Ishikawa (cell line): ENCODE measurements around the gene PSMD5.

Experiments used
- CEBPB ChIP-seq: IDR thresholded peaks from 2 replicates; pipeline ENCODE4 v1.6.1; 2012
- CREB1 ChIP-seq: IDR thresholded peaks from 2 replicates; pipeline ENCODE4 v1.6.1; 2012; ENCODE audit warnings: low read depth
- EGR1 ChIP-seq: IDR thresholded peaks from 2 replicates; pipeline ENCODE4 v1.6.1; 2012
- EP300 ChIP-seq: IDR thresholded peaks from 2 replicates; pipeline ENCODE4 v1.6.1; 2012; ENCODE audit warnings: borderline replicate concordance
- FOXM1 ChIP-seq: IDR thresholded peaks from 2 replicates; pipeline ENCODE4 v1.6.1; 2012; ENCODE audit warnings: low read depth, borderline replicate concordance
- NFIC ChIP-seq: IDR thresholded peaks from 2 replicates; pipeline ENCODE4 v1.6.1; 2012
- RAD21 ChIP-seq: IDR thresholded peaks from 2 replicates; pipeline ENCODE4 v1.6.1; 2012; ENCODE audit warnings: low read depth
- TAF1 ChIP-seq: IDR thresholded peaks from 2 replicates; pipeline ENCODE4 v1.6.1; 2012; ENCODE audit warnings: low read depth, mild to moderate bottlenecking
- TCF12 ChIP-seq: IDR thresholded peaks from 2 replicates; pipeline ENCODE4 v1.6.1; 2012; ENCODE audit warnings: low read depth
- TEAD4 ChIP-seq: IDR thresholded peaks from 2 replicates; pipeline ENCODE4 v1.6.1; 2012
- YY1 ChIP-seq: IDR thresholded peaks from 2 replicates; pipeline ENCODE4 v1.6.1; 2012; ENCODE audit warnings: low read depth
- ZBTB7A ChIP-seq: IDR thresholded peaks from 2 replicates; pipeline ENCODE4 v1.6.1; 2012; ENCODE audit warnings: low read depth
- TF ChIP-seq, protein P1 (sequence below): IDR thresholded peaks from 2 replicates; pipeline ENCODE4 v1.6.1; 2012
- TF ChIP-seq, protein P2 (sequence below): IDR thresholded peaks from 2 replicates; pipeline ENCODE4 v1.6.1; 2012; ENCODE audit warnings: low read depth, mild to moderate bottlenecking
- TF ChIP-seq, protein P3 (sequence below): IDR thresholded peaks from 2 replicates; pipeline ENCODE4 v1.6.1; 2012

PSMD5 gene

DNA sequence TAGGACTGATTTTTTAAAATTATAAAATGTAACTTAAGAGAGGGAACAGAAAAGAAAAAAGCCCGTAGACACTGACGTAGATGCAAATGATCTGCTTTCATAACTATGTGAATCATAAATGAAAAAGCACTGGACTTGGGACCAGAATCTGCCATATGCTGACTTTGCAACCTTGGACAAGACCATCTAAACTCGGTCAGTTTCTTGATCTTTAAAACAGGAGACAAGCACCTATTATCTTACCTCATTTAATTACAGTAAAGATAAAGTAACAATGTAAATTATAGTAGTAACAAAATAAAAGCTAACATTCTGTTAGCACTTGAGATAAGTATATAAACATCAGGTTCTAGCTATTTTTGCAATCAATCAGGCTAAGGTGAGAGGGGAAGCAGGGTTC is 69.5 kb downstream of the PSMD5 start:
- TF ChIP-seq EGR1 (no peak), TAF1 (no peak), CREB1 (no peak), TCF12 (no peak), YY1 (no peak), CEBPB (no peak), TEAD4 (no peak), NFIC (no peak), ZBTB7A (no peak), EP300 (no peak), FOXM1 (no peak), RAD21 (no peak)
- TF ChIP-seq, protein P1, sequence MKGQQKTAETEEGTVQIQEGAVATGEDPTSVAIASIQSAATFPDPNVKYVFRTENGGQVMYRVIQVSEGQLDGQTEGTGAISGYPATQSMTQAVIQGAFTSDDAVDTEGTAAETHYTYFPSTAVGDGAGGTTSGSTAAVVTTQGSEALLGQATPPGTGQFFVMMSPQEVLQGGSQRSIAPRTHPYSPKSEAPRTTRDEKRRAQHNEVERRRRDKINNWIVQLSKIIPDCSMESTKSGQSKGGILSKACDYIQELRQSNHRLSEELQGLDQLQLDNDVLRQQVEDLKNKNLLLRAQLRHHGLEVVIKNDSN = no peak
- TF ChIP-seq, protein P2, sequence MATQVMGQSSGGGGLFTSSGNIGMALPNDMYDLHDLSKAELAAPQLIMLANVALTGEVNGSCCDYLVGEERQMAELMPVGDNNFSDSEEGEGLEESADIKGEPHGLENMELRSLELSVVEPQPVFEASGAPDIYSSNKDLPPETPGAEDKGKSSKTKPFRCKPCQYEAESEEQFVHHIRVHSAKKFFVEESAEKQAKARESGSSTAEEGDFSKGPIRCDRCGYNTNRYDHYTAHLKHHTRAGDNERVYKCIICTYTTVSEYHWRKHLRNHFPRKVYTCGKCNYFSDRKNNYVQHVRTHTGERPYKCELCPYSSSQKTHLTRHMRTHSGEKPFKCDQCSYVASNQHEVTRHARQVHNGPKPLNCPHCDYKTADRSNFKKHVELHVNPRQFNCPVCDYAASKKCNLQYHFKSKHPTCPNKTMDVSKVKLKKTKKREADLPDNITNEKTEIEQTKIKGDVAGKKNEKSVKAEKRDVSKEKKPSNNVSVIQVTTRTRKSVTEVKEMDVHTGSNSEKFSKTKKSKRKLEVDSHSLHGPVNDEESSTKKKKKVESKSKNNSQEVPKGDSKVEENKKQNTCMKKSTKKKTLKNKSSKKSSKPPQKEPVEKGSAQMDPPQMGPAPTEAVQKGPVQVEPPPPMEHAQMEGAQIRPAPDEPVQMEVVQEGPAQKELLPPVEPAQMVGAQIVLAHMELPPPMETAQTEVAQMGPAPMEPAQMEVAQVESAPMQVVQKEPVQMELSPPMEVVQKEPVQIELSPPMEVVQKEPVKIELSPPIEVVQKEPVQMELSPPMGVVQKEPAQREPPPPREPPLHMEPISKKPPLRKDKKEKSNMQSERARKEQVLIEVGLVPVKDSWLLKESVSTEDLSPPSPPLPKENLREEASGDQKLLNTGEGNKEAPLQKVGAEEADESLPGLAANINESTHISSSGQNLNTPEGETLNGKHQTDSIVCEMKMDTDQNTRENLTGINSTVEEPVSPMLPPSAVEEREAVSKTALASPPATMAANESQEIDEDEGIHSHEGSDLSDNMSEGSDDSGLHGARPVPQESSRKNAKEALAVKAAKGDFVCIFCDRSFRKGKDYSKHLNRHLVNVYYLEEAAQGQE = no peak
- TF ChIP-seq, protein P3, sequence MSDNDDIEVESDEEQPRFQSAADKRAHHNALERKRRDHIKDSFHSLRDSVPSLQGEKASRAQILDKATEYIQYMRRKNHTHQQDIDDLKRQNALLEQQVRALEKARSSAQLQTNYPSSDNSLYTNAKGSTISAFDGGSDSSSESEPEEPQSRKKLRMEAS = no peak

DNA sequence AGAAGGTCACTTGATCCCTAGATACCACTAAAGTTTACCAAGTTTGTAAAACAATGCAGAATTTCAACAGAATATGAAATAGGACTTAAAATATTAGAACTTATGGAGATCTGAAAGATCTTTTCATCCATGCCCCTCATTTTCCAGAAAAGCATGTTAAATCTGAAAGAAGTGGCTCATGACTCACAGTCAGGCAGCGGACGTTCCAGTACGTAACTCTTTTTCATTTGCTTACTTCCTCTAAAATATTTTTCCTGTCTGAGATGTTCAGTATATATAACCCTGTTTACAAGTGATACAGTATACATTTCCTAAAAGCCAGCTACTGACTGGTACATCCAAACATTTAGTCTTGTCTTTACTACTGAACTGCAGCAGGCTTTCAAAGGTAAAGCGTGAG is 71.8 kb downstream of the PSMD5 start:
- TF ChIP-seq RAD21 (no peak), ZBTB7A (no peak), TEAD4 (no peak), NFIC (no peak), FOXM1 (no peak), TCF12 (no peak), CREB1 (no peak), YY1 (no peak), EGR1 (no peak), CEBPB (no peak), EP300 (no peak), TAF1 (no peak)
- TF ChIP-seq, protein P2 = no peak
- TF ChIP-seq, protein P1 = no peak
- TF ChIP-seq, protein P3 = no peak

DNA sequence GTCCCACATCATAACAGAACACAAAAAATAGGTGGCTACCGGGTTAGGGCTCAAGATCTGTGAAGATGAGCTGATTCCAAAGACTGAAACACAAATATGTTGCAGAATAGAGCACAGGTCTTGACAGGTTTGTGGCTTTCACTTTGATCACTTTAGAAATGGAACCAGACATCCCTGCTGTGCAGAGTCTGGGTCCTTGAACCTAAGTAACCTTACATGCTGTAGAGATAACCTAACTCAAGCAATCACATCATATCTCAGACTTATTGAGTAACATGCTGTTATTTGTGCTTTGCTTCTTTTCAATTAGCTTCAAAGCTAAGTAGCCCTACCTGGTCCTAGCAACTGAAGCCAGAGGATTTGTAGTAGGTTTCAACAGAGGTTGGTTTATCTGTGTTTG is 73.8 kb downstream of the PSMD5 start:
- TF ChIP-seq CREB1 (no peak), TCF12 (no peak), NFIC (no peak), EGR1 (no peak), CEBPB (no peak), TEAD4 (no peak), EP300 (no peak), FOXM1 (no peak), TAF1 (no peak), YY1 (no peak)
- TF ChIP-seq, protein P2 = no peak
- TF ChIP-seq, protein P3 = no peak
- TF ChIP-seq, protein P1 = no peak

DNA sequence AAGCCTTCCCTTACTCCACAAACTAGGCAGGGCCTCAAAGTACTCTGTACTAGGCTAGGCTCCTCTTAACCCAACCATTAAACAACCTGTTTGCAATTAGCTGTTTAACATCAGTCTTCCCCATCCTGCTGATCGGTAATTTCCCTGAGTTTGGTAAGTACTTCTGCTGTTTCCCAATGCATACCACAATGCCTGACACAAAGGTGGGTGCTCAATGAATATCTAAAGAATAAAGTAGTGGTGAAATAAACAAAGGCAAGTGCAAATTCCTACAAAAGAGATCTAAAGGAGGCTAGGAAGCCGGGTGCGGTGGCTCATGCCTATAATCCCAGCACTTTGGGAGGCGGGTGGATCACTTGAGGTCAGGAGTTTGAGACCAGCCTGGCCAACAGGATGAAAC is 74.5 kb downstream of the PSMD5 start:
- TF ChIP-seq TCF12 (no peak), NFIC (no peak), EP300 (no peak), EGR1 (no peak), CREB1 (no peak), YY1 (no peak)
- TF ChIP-seq, protein P1 = no peak
- TF ChIP-seq, protein P3 = no peak
